Breast epithelium (tissue), 3 donors: ENCODE results near the gene OBP2B.
"Not testable (repeated sequence)": the region's sequence is repeated elsewhere in the genome, so short reads cannot be mapped to it uniquely, and the experiment has no call there.

Source experiments
- CTCF ChIP-seq, 3 donors: fragments of 450-650 bp; IDR thresholded peaks; one replicate each; pipeline ENCODE4 v1.5.1; 2016 to 2017; ENCODE audit warnings: antibody characterized with exemption in 3 of 3, mild to moderate bottlenecking in 3 of 3, moderate library complexity in 3 of 3
- POLR2A ChIP-seq: fragments of 450-650 bp; IDR thresholded peaks from one replicate; pipeline ENCODE4 v1.6.1; 2016; ENCODE audit warnings: antibody characterized with exemption, mild to moderate bottlenecking, moderate library complexity

GRCh38 chr9:133231934-133232568, 23.0 kb upstream of the OBP2B start:
- not testable (repeated sequence) for TF ChIP-seq CTCF (IDR thresholded peaks at IDR 0.05); POLR2A
